Activated effector memory CD4-positive, alpha-beta T cell treated with anti-CD3 and anti-CD28 coated beads, Interleukin-2, amount 50 U/mL, for 16 hours (primary cell): ENCODE results near the gene C12orf43.

ENCODE experiments used
- DNase-seq: peaks from one replicate; pipeline ENCODE4 v3.0.0-alpha.2; 2020

C12orf43 gene

DNA sequence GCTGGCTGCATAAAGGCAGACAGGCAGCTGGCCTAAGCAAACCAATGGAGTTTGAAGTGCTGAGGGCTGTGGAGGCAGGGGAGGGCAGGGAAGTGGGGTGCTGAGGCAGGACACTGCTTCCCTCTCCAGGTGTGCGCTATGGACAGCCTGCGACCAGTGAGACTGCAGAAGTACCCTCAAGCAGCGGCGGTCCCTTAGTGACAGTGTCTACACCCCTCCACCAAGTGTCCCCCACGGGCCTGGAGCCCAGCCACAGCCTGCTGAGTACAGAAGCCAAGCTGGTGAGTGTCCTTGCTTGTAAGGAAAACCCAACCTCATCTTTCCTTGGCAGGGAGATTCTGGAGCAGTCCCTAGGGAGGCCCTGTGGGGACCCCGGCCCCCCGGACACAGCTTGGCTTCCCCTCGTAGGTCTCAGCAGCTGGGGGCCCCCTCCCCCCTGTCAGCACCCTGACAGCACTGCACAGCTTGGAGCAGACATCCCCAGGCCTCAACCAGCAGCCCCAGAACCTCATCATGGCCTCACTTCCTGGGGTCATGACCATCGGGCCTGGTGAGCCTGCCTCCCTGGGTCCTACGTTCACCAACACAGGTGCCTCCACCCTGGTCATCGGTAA, 20.0 kb downstream of the C12orf43 start:
- no peak for DNase-seq

GRCh38 chr12:120994589-120995337, 21.5 kb downstream of the C12orf43 start:
- no peak for DNase-seq

DNA sequence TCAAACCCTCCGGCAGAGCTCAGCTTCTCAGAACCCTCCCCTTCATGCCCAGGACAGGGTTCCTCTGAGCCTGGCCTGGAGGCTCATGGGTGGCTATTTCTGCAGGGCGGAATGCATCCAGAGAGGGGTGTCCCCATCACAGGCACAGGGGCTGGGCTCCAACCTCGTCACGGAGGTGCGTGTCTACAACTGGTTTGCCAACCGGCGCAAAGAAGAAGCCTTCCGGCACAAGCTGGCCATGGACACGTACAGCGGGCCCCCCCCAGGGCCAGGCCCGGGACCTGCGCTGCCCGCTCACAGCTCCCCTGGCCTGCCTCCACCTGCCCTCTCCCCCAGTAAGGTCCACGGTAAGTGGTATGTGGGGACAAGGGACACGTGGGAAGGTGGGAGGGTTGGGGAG, 22.2 kb downstream of the C12orf43 start:
- DNase-seq = no peak

DNA sequence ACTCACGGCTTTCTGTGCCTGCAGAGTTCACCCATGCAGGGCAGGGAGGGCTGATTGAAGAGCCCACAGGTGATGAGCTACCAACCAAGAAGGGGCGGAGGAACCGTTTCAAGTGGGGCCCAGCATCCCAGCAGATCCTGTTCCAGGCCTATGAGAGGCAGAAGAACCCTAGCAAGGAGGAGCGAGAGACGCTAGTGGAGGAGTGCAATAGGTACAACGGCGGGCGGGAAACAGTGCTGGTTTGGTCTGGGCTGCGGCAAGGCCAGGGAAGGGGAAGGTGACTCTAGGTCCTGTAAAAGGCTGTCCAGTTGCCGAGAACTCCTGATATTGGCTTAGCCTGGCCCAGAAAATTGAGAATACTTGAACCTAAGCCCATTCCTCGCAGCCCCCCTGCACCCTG, 22.8 kb downstream of the C12orf43 start:
- no peak for DNase-seq

GRCh38 chr12:120992989-120993388, 23.3 kb downstream of the C12orf43 start:
- no peak for DNase-seq

GRCh38 chr12:120991965-120992364, 24.3 kb downstream of the C12orf43 start:
- no peak for DNase-seq

GRCh38 chr12:120990487-120991055, 25.7 kb downstream of the C12orf43 start:
- no peak for DNase-seq

DNA sequence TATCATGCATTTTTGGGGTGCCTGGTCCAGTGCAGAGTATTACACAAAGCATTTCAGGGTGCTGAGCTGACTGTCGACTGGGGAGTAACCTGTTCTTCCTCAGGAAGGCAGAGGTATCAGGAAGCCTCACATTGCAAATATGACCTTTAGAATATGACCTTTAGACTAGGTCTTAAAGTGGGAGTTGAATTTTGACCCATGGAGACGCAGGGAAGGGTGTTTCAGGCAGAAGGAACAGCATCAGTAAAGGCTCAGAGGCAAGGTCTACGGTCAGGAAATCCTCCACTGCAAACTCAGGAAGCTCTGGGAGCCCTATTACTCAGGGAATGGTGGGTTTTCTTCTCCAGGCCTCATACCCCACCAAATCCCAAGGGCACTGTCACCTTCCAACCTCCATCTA, 26.6 kb downstream of the C12orf43 start:
- DNase-seq = no peak

GRCh38 chr12:120988658-120989057, 27.6 kb downstream of the C12orf43 start:
- no peak for DNase-seq

GRCh38 chr12:120988234-120988633, 28.1 kb downstream of the C12orf43 start:
- DNase-seq = no peak

- DNase-seq = no peak
Observed at GRCh38 chr12:120984351-120984898, 31.9 kb downstream of the C12orf43 start.

DNA sequence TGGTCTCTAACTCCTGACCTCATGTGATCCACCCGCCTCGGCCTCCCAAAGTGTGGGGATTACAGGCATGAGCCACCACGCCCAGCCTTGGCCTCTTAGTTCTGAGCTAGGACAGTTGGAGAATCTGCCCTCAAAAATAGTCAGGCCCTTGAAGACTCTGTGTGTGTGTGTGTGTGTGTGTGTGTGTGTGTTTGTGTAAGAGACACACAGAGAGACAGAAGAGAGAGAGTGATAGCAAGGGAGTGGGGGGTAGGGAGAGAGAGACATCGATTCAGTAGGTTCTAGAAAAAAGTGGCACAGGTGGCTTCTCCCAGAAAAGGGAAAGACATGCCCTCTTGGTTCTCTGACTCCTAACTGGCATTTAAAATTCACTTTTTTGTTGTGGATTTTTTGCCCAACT, 32.5 kb downstream of the C12orf43 start:
- DNase-seq = no peak

GRCh38 chr12:120982659-120983058, 33.6 kb downstream of the C12orf43 start:
- no peak for DNase-seq

DNA sequence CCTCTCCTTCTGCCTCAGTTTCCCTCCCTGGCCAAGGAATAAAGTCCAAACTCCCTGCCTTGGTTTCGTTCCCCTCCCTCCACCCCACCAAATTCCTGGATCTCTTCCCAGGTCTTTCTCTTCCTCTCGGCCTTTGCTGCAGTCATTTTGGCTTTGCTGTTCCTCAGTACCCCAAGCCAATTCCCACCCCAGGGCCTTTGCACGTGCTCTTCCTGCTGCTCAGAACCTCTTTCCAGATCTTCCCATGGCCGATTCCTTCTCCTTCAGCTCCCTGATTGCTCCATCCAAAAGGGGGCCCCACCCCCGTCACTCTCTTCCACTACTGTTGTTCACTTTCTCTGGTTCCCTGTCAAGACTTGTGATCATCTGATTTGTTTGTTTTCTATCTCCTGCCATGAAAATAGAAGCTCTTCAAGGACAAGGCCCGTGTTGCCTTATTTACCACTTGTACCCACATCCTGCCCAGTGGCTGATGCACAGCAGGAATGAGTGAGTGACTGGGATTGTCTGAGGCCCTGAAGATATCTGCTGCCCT, 34.8 kb downstream of the C12orf43 start:
- no peak for DNase-seq

GRCh38 chr12:120980800-120981368, 35.4 kb downstream of the C12orf43 start:
- DNase-seq = no peak

DNA sequence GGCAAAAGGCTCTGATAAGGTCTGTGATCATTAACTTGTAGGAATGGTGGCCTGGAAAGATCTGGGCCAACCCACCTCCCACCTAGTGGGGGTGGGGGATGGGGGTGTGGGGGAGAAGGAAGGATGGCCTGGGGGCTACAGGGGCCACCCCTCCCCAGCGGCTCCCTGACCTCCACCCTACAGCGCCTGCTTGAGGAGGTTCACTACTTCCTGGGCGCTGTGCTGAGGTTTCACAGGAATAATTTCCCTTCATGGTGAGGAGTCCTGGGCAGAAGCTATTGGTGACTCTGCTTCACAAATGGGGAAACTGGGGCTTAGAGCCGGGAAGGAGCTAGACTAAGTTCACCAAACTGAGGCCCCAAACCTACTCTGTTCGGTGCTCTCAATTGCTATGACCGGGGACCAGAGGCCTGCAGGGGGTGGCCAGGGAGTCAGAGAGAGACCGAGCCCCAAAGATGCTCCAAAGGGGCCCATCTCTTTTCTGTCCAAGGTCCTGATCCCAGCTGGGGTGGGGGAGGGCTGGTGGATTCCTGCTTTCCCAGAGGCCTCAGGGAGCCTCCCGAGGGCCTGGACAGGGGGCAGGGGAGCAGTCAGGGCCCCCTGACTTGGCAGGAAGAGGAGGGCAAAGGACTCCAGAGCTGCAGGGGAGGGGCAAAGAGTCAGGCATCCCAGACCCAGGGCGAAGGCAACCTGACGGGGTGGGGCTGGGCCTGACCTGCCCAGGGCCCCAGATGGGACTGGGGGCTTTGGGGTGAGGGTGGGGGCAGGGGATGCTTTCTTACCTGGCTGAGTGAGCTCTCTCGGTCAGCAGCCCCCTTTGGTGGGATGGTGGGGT, 36.2 kb downstream of the C12orf43 start:
- no peak for DNase-seq

- DNase-seq = no peak
Observed at GRCh38 chr12:120979220-120979861, 36.9 kb downstream of the C12orf43 start.

GRCh38 chr12:120978296-120979219, 37.7 kb downstream of the C12orf43 start, which contains the start of gene HNF1A:
HNF1A (plus strand) TSS chr12:120978543; CDS start chr12:120978769, 226 bp downstream.
- DNase-seq = no peak

DNA sequence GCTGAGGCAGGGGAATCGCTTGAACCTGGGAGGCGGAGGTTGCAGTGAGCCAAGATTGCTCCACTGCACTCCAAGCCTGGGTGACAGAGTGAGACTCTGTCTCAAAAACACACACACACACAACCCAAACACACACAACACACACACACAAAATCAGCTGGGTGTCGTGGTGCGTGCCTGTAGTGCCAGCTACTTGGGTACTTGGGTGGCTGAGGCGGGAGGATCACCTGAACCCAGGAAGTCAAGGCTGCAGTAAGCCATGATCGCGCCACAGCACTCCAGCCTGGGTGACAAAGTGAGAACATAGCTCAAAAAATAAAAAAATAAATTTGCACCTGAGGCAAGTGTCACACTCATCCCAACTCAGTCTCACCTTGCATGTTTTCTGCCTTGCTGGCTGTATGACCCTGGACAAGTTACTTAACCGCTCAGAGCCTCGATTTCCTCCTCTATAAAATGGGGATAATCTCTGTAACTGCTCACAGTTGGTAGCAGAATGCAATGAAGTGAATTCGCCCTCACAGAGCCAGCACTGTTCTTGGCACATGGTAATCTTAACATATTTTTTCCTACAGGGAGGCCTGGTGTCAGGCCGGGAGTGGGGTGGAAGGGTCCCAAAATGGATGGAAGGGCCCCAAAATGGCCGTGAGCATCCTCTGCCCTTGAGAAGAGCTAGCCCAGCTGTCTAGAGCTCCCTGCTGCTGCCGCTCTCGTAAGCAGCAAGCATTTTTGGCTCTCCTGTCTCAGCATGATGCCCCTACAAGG, 38.6 kb downstream of the C12orf43 start:
- DNase-seq = no peak
